SK-N-SH treated with all-trans-retinoic acid at 6 μM for 48 hours (cell line): ENCODE results near the gene ARL1.

Experiments used
- ATAC-seq: fragments of 200-7000 bp; cut with Tn5 transposase; 3 replicates; pipeline ENCODE4 v1.9.1; 2020; ENCODE audit warnings: mild to moderate bottlenecking, moderate library complexity
- ARNTL ChIP-seq: fragments of 450-650 bp; formaldehyde crosslinking; IDR thresholded peaks from 2 replicates; pipeline ENCODE4 v1.5.0; 2020; ENCODE audit warnings: low read depth, mild to moderate bottlenecking, moderate library complexity, borderline replicate concordance
- BACH2 ChIP-seq: fragments of 250-450 bp; sonication (Bioruptor Pico); IDR thresholded peaks from 2 replicates; pipeline ENCODE4 v1.9.0; 2021; ENCODE audit warnings: mild to moderate bottlenecking, borderline replicate concordance
- CSDC2 ChIP-seq: fragments of 250-450 bp; sonication (Bioruptor Pico); IDR thresholded peaks from 2 replicates; pipeline ENCODE4 v1.5.0; 2020; ENCODE audit warnings: mild to moderate bottlenecking, moderate library complexity
- ESRRG ChIP-seq: fragments of 250-450 bp; sonication (Bioruptor Pico); IDR thresholded peaks from 2 replicates; pipeline ENCODE4 v1.6.1; 2021; ENCODE audit warnings: mild to moderate bottlenecking
- GLIS3 ChIP-seq: fragments of 250-450 bp; sonication (Bioruptor Pico); IDR thresholded peaks from 2 replicates; pipeline ENCODE4 v1.5.0; 2020; ENCODE audit warnings: mild to moderate bottlenecking, moderate library complexity
- ISL1 ChIP-seq: fragments of 250-450 bp; sonication (Bioruptor Pico); IDR thresholded peaks from 2 replicates; pipeline ENCODE4 v2.1.2; 2022; ENCODE audit warnings: mild to moderate bottlenecking, moderate library complexity
- OSR1 ChIP-seq: fragments of 250-450 bp; sonication (Bioruptor Pico); IDR thresholded peaks from 2 replicates; pipeline ENCODE4 v1.8.0; 2022; ENCODE audit warnings: moderate library complexity, mild to moderate bottlenecking, inconsistent platforms
- PPARA ChIP-seq: fragments of 250-450 bp; sonication (Bioruptor Pico); IDR thresholded peaks from 2 replicates; pipeline ENCODE4 v1.5.0; 2020; ENCODE audit warnings: mild to moderate bottlenecking, borderline replicate concordance
- RARB ChIP-seq: fragments of 250-450 bp; sonication (Bioruptor Pico); IDR thresholded peaks from 2 replicates; pipeline ENCODE4 v1.8.0; 2021; ENCODE audit warnings: mild to moderate bottlenecking, moderate library complexity
- SNAI2 ChIP-seq: fragments of 250-450 bp; sonication (Bioruptor Pico); IDR thresholded peaks from 2 replicates; pipeline ENCODE4 v1.5.0; 2020; ENCODE audit warnings: mild to moderate bottlenecking, moderate library complexity
- TCF4 ChIP-seq: fragments of 250-450 bp; sonication (Bioruptor Pico); IDR thresholded peaks from 2 replicates; pipeline ENCODE4 v1.8.0; 2021; ENCODE audit warnings: mild to moderate bottlenecking, moderate library complexity, borderline replicate concordance
- TOX ChIP-seq: fragments of 250-450 bp; sonication (Bioruptor Pico); IDR thresholded peaks from 2 replicates; pipeline ENCODE4 v1.8.0; 2021; ENCODE audit warnings: mild to moderate bottlenecking, moderate library complexity, borderline replicate concordance
- ZC3H10 ChIP-seq: fragments of 250-450 bp; sonication (Bioruptor Pico); IDR thresholded peaks from 2 replicates; pipeline ENCODE4 v1.5.1; 2021; ENCODE audit warnings: mild to moderate bottlenecking, moderate library complexity
- ZFP3 ChIP-seq: fragments of 250-450 bp; sonication (Bioruptor Pico); IDR thresholded peaks from 2 replicates; pipeline ENCODE4 v1.5.0; 2020; ENCODE audit warnings: mild to moderate bottlenecking, moderate library complexity
- ZFP30 ChIP-seq: fragments of 450-650 bp; formaldehyde crosslinking; IDR thresholded peaks from 2 replicates; pipeline ENCODE4 v1.5.0; 2022; ENCODE audit warnings: mild to moderate bottlenecking, moderate library complexity
- ZNF565 ChIP-seq: fragments of 450-650 bp; formaldehyde crosslinking; conservative IDR thresholded peaks from 2 replicates; pipeline ENCODE4 v1.5.0; 2020; ENCODE audit warnings: low read depth, mild to moderate bottlenecking, moderate library complexity
- ZNF70 ChIP-seq: fragments of 450-650 bp; formaldehyde crosslinking; IDR thresholded peaks from 2 replicates; pipeline ENCODE4 v1.5.0; 2020; ENCODE audit warnings: mild to moderate bottlenecking, moderate library complexity
- TF ChIP-seq, protein P1 (sequence below): fragments of 250-450 bp; sonication (Bioruptor Pico); IDR thresholded peaks from 2 replicates; pipeline ENCODE4 v1.5.1; 2020; ENCODE audit warnings: low read depth, mild to moderate bottlenecking, moderate library complexity
- TF ChIP-seq, protein P2 (sequence below): fragments of 250-450 bp; sonication (Bioruptor Pico); IDR thresholded peaks from 2 replicates; pipeline ENCODE4 v1.5.0; 2020; ENCODE audit warnings: mild to moderate bottlenecking, moderate library complexity
- TF ChIP-seq, protein P3 (sequence below): fragments of 250-450 bp; sonication (Bioruptor Pico); IDR thresholded peaks from 2 replicates; pipeline ENCODE4 v1.8.0; 2021; ENCODE audit warnings: low read depth, mild to moderate bottlenecking, moderate library complexity, borderline replicate concordance
- TF ChIP-seq, protein P4 (sequence below): fragments of 250-450 bp; sonication (Bioruptor Pico); IDR thresholded peaks from 2 replicates; pipeline ENCODE4 v1.5.1; 2021; ENCODE audit warnings: mild to moderate bottlenecking, moderate library complexity

The ARL1 gene

DNA sequence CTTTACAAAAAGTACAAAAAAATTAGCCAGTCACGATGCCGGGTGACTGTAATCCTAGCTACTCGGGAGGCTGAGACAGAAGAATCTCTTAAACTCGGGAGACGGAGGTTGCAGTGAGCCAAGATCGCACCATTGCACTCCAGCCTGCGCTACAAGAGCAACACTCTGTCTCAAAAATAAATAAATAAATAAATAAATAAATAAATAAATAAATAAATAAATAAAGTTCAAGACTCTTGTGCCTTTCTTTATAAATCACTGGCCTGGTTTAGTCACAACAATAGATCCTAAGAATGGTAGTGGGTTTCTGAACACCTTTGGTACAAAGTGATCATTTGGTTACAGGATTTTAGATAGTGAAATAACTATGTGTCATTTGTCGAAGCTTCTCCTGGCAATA, 46.1 kb downstream of the ARL1 start:
- no peak for ATAC-seq
- TF ChIP-seq CSDC2 (CRISPR knock-in tag) (no peak), ESRRG (no peak), GLIS3 (no peak), TCF4 (no peak), ZFP3 (CRISPR knock-in tag) (no peak), SNAI2 (no peak), ZC3H10 (CRISPR knock-in tag) (no peak), RARB (CRISPR knock-in tag) (no peak), BACH2 (no peak), OSR1 (no peak), ISL1 (CRISPR knock-in tag) (no peak), TOX (CRISPR knock-in tag) (no peak), ARNTL (CRISPR knock-in tag) (no peak), ZNF70 (CRISPR knock-in tag) (no peak), ZNF565 (CRISPR knock-in tag) (no peak), ZFP30 (CRISPR knock-in tag) (no peak)
- TF ChIP-seq, protein P1, sequence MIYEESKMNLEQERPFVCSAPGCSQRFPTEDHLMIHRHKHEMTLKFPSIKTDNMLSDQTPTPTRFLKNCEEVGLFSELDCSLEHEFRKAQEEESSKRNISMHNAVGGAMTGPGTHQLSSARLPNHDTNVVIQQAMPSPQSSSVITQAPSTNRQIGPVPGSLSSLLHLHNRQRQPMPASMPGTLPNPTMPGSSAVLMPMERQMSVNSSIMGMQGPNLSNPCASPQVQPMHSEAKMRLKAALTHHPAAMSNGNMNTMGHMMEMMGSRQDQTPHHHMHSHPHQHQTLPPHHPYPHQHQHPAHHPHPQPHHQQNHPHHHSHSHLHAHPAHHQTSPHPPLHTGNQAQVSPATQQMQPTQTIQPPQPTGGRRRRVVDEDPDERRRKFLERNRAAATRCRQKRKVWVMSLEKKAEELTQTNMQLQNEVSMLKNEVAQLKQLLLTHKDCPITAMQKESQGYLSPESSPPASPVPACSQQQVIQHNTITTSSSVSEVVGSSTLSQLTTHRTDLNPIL (CRISPR knock-in tag), result no peak
- TF ChIP-seq, protein P2, sequence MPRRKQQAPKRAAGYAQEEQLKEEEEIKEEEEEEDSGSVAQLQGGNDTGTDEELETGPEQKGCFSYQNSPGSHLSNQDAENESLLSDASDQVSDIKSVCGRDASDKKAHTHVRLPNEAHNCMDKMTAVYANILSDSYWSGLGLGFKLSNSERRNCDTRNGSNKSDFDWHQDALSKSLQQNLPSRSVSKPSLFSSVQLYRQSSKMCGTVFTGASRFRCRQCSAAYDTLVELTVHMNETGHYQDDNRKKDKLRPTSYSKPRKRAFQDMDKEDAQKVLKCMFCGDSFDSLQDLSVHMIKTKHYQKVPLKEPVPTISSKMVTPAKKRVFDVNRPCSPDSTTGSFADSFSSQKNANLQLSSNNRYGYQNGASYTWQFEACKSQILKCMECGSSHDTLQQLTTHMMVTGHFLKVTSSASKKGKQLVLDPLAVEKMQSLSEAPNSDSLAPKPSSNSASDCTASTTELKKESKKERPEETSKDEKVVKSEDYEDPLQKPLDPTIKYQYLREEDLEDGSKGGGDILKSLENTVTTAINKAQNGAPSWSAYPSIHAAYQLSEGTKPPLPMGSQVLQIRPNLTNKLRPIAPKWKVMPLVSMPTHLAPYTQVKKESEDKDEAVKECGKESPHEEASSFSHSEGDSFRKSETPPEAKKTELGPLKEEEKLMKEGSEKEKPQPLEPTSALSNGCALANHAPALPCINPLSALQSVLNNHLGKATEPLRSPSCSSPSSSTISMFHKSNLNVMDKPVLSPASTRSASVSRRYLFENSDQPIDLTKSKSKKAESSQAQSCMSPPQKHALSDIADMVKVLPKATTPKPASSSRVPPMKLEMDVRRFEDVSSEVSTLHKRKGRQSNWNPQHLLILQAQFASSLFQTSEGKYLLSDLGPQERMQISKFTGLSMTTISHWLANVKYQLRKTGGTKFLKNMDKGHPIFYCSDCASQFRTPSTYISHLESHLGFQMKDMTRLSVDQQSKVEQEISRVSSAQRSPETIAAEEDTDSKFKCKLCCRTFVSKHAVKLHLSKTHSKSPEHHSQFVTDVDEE, result no peak
- TF ChIP-seq, protein P3, sequence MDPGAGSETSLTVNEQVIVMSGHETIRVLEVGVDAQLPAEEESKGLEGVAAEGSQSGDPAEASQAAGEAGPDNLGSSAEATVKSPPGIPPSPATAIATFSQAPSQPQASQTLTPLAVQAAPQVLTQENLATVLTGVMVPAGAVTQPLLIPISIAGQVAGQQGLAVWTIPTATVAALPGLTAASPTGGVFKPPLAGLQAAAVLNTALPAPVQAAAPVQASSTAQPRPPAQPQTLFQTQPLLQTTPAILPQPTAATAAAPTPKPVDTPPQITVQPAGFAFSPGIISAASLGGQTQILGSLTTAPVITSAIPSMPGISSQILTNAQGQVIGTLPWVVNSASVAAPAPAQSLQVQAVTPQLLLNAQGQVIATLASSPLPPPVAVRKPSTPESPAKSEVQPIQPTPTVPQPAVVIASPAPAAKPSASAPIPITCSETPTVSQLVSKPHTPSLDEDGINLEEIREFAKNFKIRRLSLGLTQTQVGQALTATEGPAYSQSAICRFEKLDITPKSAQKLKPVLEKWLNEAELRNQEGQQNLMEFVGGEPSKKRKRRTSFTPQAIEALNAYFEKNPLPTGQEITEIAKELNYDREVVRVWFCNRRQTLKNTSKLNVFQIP (CRISPR knock-in tag), result no peak
- TF ChIP-seq, protein P4, sequence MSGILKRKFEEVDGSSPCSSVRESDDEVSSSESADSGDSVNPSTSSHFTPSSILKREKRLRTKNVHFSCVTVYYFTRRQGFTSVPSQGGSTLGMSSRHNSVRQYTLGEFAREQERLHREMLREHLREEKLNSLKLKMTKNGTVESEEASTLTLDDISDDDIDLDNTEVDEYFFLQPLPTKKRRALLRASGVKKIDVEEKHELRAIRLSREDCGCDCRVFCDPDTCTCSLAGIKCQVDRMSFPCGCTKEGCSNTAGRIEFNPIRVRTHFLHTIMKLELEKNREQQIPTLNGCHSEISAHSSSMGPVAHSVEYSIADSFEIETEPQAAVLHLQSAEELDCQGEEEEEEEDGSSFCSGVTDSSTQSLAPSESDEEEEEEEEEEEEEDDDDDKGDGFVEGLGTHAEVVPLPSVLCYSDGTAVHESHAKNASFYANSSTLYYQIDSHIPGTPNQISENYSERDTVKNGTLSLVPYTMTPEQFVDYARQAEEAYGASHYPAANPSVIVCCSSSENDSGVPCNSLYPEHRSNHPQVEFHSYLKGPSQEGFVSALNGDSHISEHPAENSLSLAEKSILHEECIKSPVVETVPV (CRISPR knock-in tag), result no peak

DNA sequence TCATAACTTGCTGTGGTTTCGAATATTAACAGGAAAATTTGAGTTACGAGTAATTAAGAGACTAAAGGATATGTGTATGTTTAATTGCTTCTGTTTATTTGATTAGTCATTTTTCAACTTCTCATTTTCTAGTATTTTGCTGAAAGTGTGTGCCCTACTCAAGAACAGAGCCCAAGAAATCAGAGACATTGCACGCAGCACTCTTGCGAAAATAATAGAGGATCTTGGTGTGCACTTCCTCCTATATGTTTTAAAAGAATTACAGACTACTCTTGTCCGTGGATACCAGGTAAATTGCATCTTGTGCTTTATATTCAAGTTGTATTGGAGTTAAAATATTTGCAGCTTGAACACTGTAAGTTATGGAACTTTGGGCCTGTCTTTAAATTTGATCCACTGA, 50.8 kb downstream of the ARL1 start:
- no peak for TF ChIP-seq GLIS3
- TF ChIP-seq, protein P1 (CRISPR knock-in tag), result no peak
- TF ChIP-seq PPARA (CRISPR knock-in tag), result no peak
- TF ChIP-seq TOX (CRISPR knock-in tag), result no peak
- TF ChIP-seq SNAI2, result no peak
- no peak for TF ChIP-seq TCF4
- no peak for TF ChIP-seq ISL1 (CRISPR knock-in tag)
- TF ChIP-seq OSR1, result no peak
- no peak for TF ChIP-seq BACH2
- TF ChIP-seq ESRRG, result no peak
- TF ChIP-seq ARNTL (CRISPR knock-in tag), result no peak
- no peak for TF ChIP-seq ZFP3 (CRISPR knock-in tag)
- TF ChIP-seq, protein P4 (CRISPR knock-in tag), result no peak
- ATAC-seq, result no peak

DNA sequence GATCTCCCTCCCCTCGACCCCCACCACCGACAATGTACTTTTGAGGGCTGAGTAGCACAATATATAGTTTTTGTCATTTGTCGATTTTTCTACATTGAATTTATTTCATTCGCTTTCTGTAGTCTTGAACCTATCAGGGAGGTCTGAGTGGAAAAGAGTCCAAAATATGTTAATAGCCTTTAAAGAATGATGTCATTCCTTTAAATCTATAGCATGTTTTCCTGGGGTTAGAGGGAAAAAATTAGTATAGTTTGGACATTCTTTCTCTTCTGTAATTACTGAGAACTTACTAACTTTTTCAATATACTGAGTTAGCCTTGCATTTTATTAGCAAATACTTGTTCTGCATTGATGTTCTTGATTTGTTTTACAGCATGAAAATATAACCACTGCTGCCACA, 55.9 kb downstream of the ARL1 start:
- ATAC-seq, result no peak

More for the DNA sequence above, 55.9 kb downstream of the ARL1 start:
- TF ChIP-seq SNAI2, result no peak
- TF ChIP-seq RARB (CRISPR knock-in tag), result no peak
- no peak for TF ChIP-seq ARNTL (CRISPR knock-in tag)
